22Rv1 (cell line): Measurements from ENCODE around the gene NCOR2.

ENCODE experiments used
- CTCF ChIP-seq: fragments of 450-650 bp; IDR thresholded peaks from 2 replicates; pipeline ENCODE4 v1.5.1; 2017; ENCODE audit warnings: mild to moderate bottlenecking
- ZFX ChIP-seq: fragments of 450-650 bp; IDR thresholded peaks from 2 replicates; pipeline ENCODE4 v1.6.1; 2017; ENCODE audit warnings: antibody characterized with exemption, borderline replicate concordance

- TF ChIP-seq CTCF (no peak), ZFX (no peak)
Observed at GRCh38 chr12:124570810-124571209, 3.4 kb upstream of the NCOR2 start.
